GM19455 (cell line): ENCODE measurements around the gene ZNF431.
"Not testable (repeated sequence)": the region's sequence is repeated elsewhere in the genome, so short reads cannot be mapped to it uniquely, and the experiment has no call there.

Experiments used
- ATAC-seq: cut with Tn5 transposase; IDR thresholded peaks from one replicate; pipeline ENCODE4 v1.9.1; 2021; ENCODE audit not compliant: unreplicated experiment

ZNF431 gene

GRCh38 chr19:21141787-21142464 lies at the start of gene ZNF431:
ZNF431 (plus strand) TSS chr19:21142040; CDS start chr19:21142184, 144 bp downstream.
- peak; percentile 95 for ATAC-seq

DNA sequence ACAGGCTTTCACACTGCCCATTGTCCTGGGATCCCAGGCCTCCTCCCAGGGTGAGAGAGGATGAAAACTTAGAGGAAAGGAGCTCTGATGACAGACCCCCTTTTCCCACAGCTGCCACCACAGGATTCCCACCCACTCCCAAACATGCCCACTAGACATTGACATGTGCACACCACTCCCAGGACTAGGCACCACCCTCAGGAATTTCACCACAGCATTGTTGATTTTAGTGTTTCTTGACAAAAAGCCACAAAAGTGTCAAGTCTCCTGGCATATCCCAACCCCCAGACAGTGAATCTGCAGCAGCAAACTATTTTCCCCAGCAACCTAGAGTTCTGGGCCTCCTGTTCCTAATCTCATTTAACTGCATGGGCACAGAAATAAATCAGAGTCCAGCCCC lies 49.7 kb upstream of the ZNF431 start:
- ATAC-seq, result no peak

DNA sequence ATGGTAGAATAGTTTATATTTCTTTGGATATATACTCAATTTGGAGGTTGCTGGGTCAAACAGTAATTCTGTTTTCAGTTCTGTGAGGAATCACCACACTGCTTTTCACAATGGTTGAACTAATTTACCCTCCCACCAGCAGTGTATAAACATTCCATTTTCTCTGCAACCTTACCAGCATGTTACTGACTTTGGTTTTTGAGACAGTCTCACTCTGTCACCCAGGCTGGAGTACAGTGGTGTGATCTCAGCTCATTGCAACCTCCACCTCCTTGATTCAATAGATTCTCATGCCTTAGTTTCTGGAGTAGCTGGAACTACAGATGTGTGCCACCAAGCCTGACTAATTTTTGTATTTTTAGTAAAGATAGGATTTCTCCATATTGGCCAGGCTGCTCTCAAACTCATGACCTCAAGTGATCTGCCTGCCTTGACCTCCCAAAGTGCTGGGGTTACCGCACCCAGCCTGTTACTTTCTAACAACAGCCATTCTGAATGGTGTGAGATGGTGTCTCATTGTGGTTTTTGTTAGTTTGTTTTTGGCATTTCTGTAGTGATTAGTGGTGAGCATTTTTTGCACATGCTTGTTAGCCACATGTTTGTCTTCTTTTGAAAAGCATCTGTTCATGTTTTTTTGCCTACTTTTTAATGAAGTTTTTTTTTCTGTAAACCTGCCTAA lies 47.4 kb upstream of the ZNF431 start:
- no peak for ATAC-seq

GRCh38 chr19:21098291-21098690 lies 43.5 kb upstream of the ZNF431 start:
- no peak for ATAC-seq

- no peak for ATAC-seq
Measured at GRCh38 chr19:21101521-21102242, 40.2 kb upstream of the ZNF431 start.

DNA sequence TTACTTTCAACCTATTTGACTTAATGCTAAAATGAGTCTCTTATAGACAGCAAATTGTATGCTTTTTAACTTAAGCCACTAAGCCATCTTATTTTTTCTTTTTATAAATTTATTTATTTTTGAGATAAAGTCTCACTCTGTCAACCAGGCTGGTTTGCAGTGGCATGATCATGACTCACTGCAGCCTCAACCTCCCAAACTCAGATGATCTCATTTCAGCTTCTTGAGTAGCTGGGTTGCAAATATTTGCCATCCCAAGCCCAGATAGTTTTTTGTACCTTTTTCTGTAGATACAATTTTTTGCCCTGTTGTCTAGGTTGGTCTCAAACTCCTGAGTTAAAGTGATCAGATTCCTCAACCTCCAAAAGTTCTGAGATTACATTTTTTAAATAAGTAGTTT lies 32.7 kb upstream of the ZNF431 start:
- ATAC-seq, result no peak

- no peak for ATAC-seq
Measured at GRCh38 chr19:21110183-21110582, 31.7 kb upstream of the ZNF431 start.

DNA sequence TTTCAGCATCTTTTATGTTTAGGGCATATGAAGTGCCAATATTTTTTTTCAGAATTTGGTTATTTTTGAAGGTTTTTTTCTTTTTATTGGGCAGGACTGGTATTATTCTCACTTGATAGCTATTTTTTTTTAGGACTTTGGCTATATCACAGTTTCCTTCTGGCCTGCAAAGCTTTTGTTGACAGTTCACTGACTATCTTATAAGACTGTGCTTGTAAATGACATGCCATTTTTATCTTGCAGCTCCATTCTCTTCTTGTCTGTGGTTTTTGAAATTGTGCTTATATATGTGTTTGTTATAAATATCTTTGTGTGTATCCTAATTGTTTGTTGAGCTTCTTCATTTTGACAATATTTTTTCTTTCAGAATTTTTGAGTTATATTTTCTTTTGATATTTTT lies 26.4 kb upstream of the ZNF431 start:
- ATAC-seq, result no peak

DNA sequence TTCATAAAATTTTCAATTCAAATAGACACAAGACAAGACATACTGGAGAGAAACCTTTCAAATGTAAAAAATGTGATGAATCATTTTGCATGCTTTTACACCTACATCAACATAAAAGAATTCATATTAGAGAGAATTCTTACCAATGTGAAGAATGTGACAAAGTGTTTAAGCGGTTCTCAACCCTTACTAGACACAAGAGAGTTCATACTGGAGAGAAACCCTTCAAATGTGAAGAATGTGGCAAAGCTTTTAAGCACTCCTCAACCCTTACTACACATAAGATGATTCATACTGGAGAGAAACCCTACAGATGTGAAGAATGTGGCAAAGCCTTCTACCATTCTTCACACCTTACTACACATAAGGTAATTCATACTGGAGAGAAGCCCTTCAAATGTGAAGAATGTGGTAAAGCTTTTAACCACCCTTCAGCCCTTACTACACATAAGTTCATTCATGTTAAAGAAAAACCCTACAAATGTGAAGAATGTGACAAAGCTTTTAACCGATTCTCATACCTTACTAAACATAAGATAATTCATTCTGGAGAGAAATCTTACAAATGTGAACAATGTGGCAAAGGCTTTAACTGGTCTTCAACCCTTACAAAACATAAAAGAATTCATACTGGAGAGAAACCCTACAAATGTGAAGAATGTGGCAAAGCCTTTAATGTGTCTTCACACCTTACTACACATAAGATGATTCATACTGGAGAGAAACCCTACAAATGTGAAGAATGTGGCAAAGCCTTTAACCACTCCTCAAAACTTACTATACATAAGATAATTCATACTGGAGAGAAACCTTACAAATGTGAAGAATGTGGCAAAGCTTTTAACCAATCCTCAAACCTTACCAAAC lies 24.6 kb upstream of the ZNF431 start:
- no peak for ATAC-seq

DNA sequence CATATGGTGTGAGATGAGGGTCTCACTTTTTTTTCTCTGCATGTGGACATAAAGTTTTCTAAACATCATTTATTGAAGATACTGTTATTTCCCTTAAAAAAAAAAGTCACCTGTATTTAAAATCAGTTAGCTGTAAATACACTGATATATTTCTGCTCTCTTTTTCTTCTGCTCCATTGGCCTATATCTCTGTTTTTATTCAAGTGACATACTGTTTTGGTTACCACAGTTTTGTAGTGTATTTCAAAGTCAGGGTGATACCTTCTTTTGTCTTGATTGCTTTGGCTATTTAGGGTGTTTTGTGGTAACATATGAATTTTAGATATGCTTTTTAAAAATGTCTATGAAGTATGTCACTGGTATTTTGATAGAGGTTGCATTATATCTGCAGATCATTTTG lies 15.8 kb upstream of the ZNF431 start:
- ATAC-seq, result no peak

DNA sequence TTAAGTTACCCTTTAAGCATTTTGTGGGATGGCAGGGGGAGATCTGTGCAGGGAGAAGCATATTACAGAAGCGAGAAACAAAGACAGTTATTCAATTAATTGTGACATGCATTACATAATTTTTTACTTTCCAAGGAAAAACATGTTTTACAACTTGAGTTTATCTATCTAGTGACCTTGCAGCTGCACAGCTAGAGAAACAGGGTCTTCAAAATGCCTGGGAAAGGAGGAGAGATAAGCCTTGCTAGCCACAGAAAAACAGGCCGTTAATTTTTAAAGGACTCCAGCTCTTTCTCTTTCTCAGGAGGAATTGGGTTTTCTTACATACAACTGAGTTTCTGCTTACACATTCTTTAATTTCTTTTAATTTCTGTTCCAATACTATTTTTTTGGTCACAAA lies 14.8 kb upstream of the ZNF431 start:
- ATAC-seq, result no peak

- no peak for ATAC-seq
Measured at GRCh38 chr19:21127898-21128297, 13.9 kb upstream of the ZNF431 start.

DNA sequence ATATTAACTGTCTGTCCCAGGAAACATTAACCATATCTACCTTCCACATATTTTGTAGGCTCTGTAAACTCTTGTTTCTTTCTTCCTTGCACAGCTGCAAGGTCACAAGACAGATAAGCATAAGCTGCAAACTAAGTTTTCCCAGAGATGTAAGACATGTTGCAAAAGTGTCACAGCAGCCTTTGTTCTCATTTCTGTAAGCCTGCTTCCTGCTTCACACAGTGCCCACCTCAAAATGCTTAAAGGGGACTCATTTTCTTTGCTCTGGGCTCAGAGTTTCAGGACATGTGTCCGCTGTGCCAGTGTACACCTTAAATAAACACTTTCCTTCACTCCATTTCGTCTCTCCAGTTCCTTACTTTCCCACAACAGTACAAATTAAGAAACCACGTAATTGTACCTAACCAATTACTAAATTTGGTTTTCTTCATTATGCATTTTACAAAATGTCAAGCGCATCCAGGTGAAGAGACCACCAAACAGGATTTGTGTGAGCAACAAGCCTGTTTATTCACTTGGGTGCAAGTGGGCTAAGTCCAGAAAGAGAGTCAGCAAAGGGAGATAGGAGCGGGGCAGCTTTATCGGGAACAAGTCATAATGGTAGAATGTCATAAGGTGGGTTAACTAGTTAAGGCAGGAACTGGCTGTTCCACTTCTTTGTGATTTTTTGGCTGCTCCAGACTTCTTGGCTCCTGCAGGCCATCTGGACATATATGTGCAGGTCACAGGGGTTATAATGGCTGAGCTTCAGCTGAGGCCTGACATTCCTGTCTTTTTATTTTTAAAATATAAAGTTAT lies 12.7 kb upstream of the ZNF431 start:
- no peak for ATAC-seq

GRCh38 chr19:21130097-21130775 lies 11.6 kb upstream of the ZNF431 start:
- ATAC-seq, result no peak

DNA sequence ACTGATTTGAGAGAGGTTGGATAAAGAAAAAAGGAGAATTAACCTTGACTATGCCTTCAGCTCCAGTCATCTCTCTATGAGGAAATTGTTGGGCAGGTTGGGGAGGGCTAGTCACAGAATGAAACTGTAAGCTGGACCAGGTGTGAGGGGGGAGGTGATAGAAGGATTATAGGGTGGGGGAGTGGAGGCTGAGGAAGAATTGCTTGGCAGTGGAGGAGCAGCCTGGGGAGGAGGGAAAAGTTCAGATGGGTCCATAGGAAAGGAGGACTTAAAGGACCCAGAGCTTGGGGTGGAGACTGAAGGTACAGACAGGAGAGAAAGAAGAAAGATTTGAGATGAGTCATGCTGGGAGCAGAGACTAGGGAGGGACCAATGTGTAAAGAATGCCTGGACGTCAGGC lies 8.2 kb upstream of the ZNF431 start:
- no peak for ATAC-seq

DNA sequence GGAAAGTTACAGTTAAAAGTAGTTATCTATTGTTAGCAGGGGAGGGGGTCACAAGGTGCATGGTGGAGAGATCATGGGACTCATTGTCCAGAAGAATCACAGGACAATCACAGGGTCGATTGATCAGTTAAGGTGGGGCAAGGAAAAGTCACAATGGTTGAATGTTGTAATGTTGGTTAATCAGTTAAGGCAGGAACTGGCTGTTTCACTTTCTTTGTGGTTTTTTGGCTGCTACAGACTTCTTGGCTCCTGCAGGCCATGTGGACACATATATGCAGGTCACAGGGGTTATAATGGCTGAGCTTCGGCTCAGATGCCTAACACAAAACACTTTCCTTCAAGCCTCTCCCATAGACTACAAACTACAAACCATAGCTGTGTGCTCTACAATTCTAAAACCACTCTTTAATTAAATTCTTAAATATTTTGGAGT lies 6.9 kb upstream of the ZNF431 start:
- no peak for ATAC-seq

GRCh38 chr19:21135433-21135832 lies 6.4 kb upstream of the ZNF431 start:
- ATAC-seq, result no peak

DNA sequence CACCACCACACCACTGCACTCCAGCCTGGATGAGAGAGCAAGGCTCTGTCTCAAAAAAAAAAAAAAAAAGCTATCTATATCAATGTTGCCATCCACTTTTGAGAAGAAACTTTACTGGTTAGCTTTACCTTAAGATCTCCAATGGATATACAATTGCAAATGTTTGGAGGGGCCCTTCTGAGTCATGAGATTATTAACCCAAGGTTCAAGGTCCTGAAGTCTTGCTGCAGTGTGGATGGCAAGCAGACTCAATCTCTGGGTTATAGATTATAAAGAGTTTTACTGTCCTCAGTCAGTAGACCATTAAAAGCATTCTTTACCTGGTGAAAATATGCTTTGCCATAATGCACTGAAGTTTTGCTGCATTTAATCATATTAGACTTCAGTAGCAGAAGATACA lies 3.7 kb upstream of the ZNF431 start:
- no peak for ATAC-seq

- ATAC-seq, result not testable (repeated sequence)
Measured at GRCh38 chr19:21141006-21141405, 834 bp upstream of the ZNF431 start.

GRCh38 chr19:21143428-21143827 lies 1.6 kb downstream of the ZNF431 start:
- no peak for ATAC-seq
